Fibroblast of skin of scalp (primary cell): ENCODE measurements around the gene RHOV.
"Not testable (repeated sequence)": the region's sequence is repeated elsewhere in the genome, so short reads cannot be mapped to it uniquely, and the experiment has no call there.

ENCODE experiments used
- DNase-seq: peaks from one replicate; pipeline ENCODE4 v3.0.0-alpha.2; 2013

The RHOV gene

GRCh38 chr15:40872791-40873693 is 992 bp downstream of the RHOV start:
- no peak for DNase-seq

- no peak for DNase-seq
Observed at GRCh38 chr15:40871749-40872617, 2.1 kb downstream of the RHOV start.

- DNase-seq, result no peak
Observed at GRCh38 chr15:40870716-40871115, 3.3 kb downstream of the RHOV start.

- no peak for DNase-seq
Observed at GRCh38 chr15:40869686-40870085, 4.3 kb downstream of the RHOV start.

GRCh38 chr15:40867199-40867598 is 6.8 kb downstream of the RHOV start:
- no peak for DNase-seq

GRCh38 chr15:40863660-40864270 is 10.3 kb downstream of the RHOV start:
- DNase-seq, result no peak

GRCh38 chr15:40861147-40861546 is 12.9 kb downstream of the RHOV start:
- DNase-seq, result not testable (repeated sequence)

GRCh38 chr15:40859206-40859851 is 14.7 kb downstream of the RHOV start:
- DNase-seq, result peak; percentile 67

GRCh38 chr15:40858706-40859105 is 15.3 kb downstream of the RHOV start:
- DNase-seq, result no peak

GRCh38 chr15:40857601-40858341 is 16.3 kb downstream of the RHOV start:
- peak; percentile 70 for DNase-seq

- DNase-seq, result no peak
Observed at GRCh38 chr15:40856746-40857145, 17.3 kb downstream of the RHOV start.

GRCh38 chr15:40855706-40856234 is 18.3 kb downstream of the RHOV start:
- no peak for DNase-seq

GRCh38 chr15:40854161-40854560 is 19.9 kb downstream of the RHOV start:
- DNase-seq, result no peak

GRCh38 chr15:40853241-40853890 is 20.7 kb downstream of the RHOV start:
- DNase-seq, result no peak

- no peak for DNase-seq
Observed at GRCh38 chr15:40852529-40852928, 21.5 kb downstream of the RHOV start.

- DNase-seq, result no peak
Observed at GRCh38 chr15:40850576-40851112, 23.4 kb downstream of the RHOV start.

- DNase-seq, result no peak
Observed at GRCh38 chr15:40847223-40847961, 26.6 kb downstream of the RHOV start.

- DNase-seq, result no peak
Observed at GRCh38 chr15:40846841-40847222, 27.2 kb downstream of the RHOV start.

- DNase-seq, result no peak
Observed at GRCh38 chr15:40845511-40846284, 28.3 kb downstream of the RHOV start.
